RWPE2 (cell line): ENCODE data around the gene SLC35F6.

Experiments
- ATAC-seq: fragments of 200-7000 bp; cut with Tn5 transposase; 3 replicates; pipeline ENCODE4 v1.9.1; 2021; ENCODE audit warnings: low read depth
- DNase-seq: peaks from one replicate; pipeline ENCODE4 v3.0.0-alpha.2; 2020; ENCODE audit warnings: low spot score
- H3K27ac ChIP-seq: fragments of 450-650 bp; 2 replicates; pipeline ENCODE4 v1.5.1; 2017; ENCODE audit warnings: mild to moderate bottlenecking; ENCODE audit not compliant: poor library complexity, severe bottlenecking
- H3K27me3 ChIP-seq: fragments of 250-450 bp; sonication (Bioruptor Pico); 2 replicates; pipeline ENCODE4 v1.5.1; 2021; ENCODE audit warnings: mild to moderate bottlenecking, moderate library complexity; ENCODE audit not compliant: insufficient read depth, poor library complexity, severe bottlenecking
- H3K36me3 ChIP-seq: fragments of 250-450 bp; sonication (Bioruptor Pico); 2 replicates; pipeline ENCODE4 v1.5.1; 2020; ENCODE audit warnings: low read depth, mild to moderate bottlenecking, moderate library complexity
- H3K4me1 ChIP-seq: fragments of 250-450 bp; sonication (Bioruptor Pico); 2 replicates; pipeline ENCODE4 v1.5.1; 2021; ENCODE audit warnings: mild to moderate bottlenecking, moderate library complexity; ENCODE audit not compliant: insufficient read depth, poor library complexity, severe bottlenecking
- H3K4me3 ChIP-seq: fragments of 250-450 bp; sonication (Bioruptor Pico); 2 replicates; pipeline ENCODE4 v1.5.1; 2021; ENCODE audit warnings: mild to moderate bottlenecking, moderate library complexity; ENCODE audit not compliant: severe bottlenecking
- H3K9me3 ChIP-seq: fragments of 250-450 bp; sonication (Bioruptor Pico); 2 replicates; pipeline ENCODE4 v1.5.1; 2021; ENCODE audit warnings: mild to moderate bottlenecking, moderate library complexity; ENCODE audit not compliant: severe bottlenecking
- TF ChIP-seq, protein P1 (sequence below): fragments of 450-650 bp; IDR thresholded peaks from one replicate; pipeline ENCODE4 v1.5.1; 2017; ENCODE audit warnings: mild to moderate bottlenecking, moderate library complexity; ENCODE audit not compliant: poor library complexity, severe bottlenecking

Gene SLC35F6

DNA sequence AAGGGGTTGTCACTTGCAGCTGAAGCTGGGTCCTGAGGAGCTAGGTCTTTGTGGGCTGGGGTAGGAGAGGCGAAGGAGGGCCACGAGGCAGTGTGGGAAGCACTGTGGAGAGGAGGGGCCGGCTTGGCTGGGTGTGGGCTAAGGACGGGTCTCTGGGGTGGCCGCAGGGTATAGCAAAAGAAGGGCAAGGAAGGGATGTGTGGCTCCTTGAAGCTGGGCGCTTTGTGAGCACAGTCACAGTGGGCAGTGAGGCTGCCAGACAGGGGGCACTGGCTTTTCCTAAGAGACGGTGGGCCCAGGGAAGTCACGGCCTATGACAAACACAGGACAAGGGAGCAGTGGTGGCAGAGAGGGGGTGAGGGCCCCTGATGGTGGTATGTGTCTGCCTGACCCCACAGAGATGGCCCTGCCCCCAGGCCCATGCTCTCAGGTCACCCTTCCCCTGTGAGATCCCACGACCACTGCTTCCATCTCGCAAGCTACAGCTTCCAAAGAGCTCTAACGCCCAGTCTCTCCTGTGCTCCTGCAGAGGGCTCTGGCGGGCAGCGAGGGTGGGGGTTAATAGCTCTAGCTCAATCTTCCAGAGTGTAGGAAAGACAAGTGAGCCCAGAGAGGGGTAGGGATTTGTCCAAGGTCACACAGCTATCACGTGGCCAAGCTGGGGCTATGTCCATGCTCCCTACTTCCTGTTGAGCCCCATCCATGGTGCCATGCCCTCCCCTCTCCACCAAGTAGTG, 39.1 kb upstream of the SLC35F6 start:
- ATAC-seq: no peak; the same call in 2 of the 3 replicates
- no peak for DNase-seq
- TF ChIP-seq, protein P1, sequence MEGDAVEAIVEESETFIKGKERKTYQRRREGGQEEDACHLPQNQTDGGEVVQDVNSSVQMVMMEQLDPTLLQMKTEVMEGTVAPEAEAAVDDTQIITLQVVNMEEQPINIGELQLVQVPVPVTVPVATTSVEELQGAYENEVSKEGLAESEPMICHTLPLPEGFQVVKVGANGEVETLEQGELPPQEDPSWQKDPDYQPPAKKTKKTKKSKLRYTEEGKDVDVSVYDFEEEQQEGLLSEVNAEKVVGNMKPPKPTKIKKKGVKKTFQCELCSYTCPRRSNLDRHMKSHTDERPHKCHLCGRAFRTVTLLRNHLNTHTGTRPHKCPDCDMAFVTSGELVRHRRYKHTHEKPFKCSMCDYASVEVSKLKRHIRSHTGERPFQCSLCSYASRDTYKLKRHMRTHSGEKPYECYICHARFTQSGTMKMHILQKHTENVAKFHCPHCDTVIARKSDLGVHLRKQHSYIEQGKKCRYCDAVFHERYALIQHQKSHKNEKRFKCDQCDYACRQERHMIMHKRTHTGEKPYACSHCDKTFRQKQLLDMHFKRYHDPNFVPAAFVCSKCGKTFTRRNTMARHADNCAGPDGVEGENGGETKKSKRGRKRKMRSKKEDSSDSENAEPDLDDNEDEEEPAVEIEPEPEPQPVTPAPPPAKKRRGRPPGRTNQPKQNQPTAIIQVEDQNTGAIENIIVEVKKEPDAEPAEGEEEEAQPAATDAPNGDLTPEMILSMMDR: no peak
- H3K4me1 ChIP-seq: peaks cover 18% of the 10 kb centered on the region
- H3K4me3 ChIP-seq: no peak overlapping the region
- no peaks in the 10 kb centered on the region for H3K36me3 ChIP-seq
- no peaks in the 10 kb centered on the region for H3K27me3 ChIP-seq
- peak overlapping the region; percentile 36 for H3K27ac ChIP-seq
- no peaks in the 10 kb centered on the region for H3K9me3 ChIP-seq

DNA sequence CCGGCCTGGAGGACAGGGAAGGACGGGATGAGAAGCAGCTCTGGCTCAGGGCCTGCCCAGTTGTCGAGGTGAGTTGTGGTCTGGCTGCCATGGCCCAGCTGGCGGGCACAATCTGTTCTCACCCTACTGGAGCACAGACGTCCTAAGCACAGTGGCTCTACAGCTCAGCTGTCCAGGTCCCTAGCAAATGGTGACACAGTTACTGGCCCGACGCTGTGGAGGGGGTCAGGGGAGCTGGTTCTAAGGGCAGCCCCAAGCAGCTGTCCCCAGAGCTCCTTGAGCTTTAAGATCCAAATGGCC, 38.6 kb upstream of the SLC35F6 start:
- H3K36me3 ChIP-seq: no peaks in the 10 kb centered on the region
- no peaks in the 10 kb centered on the region for H3K27me3 ChIP-seq
- no peak for ATAC-seq
- no peak for DNase-seq
- H3K9me3 ChIP-seq: no peaks in the 10 kb centered on the region
- no peak overlapping the region for H3K27ac ChIP-seq
- TF ChIP-seq, protein P1: no peak
- peaks cover 16% of the 10 kb centered on the region for H3K4me1 ChIP-seq
- H3K4me3 ChIP-seq: no peak overlapping the region

DNA sequence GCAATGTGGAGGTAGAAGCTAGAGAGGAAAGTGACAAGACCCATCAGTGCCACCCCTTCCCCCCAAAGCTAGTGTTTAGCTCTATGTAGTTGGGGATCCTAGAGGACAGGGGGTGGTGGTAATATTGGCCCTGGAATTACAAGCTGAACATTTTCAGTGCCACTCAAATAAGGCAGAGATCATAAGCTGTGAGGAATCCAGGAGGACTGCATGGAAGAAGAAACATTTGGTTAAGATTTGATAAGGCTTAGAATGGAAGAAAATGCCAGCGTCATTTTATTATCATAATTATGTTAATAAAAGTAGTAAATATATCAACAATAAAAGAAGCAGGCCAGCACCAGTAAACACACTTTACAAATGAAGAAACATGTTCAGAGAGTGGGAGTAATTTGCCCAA, 37.9 kb upstream of the SLC35F6 start:
- TF ChIP-seq, protein P1: no peak
- ATAC-seq (no peak), DNase-seq (no peak)
- no peaks in the 10 kb centered on the region for H3K9me3 ChIP-seq
- peaks cover 12% of the 10 kb centered on the region for H3K4me1 ChIP-seq
- no peaks in the 10 kb centered on the region for H3K27me3 ChIP-seq
- H3K4me3 ChIP-seq: no peak overlapping the region
- H3K27ac ChIP-seq: no peak overlapping the region
- no peaks in the 10 kb centered on the region for H3K36me3 ChIP-seq

DNA sequence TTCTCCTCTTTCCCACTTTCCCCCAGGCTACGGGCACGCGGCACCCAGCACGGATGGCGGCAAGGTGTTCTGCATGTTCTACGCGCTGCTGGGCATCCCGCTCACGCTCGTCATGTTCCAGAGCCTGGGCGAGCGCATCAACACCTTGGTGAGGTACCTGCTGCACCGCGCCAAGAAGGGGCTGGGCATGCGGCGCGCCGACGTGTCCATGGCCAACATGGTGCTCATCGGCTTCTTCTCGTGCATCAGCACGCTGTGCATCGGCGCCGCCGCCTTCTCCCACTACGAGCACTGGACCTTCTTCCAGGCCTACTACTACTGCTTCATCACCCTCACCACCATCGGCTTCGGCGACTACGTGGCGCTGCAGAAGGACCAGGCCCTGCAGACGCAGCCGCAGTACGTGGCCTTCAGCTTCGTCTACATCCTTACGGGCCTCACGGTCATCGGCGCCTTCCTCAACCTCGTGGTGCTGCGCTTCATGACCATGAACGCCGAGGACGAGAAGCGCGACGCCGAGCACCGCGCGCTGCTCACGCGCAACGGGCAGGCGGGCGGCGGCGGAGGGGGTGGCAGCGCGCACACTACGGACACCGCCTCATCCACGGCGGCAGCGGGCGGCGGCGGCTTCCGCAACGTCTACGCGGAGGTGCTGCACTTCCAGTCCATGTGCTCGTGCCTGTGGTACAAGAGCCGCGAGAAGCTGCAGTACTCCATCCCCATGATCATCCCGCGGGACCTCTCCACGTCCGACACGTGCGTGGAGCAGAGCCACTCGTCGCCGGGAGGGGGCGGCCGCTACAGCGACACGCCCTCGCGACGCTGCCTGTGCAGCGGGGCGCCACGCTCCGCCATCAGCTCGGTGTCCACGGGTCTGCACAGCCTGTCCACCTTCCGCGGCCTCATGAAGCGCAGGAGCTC, 36.2 kb upstream of the SLC35F6 start:
- no peak for DNase-seq
- no peak overlapping the region for H3K4me3 ChIP-seq
- TF ChIP-seq, protein P1: peak; percentile 32
- H3K4me1 ChIP-seq: peaks cover 12% of the 10 kb centered on the region
- H3K36me3 ChIP-seq: no peaks in the 10 kb centered on the region
- no peak for ATAC-seq
- no peak overlapping the region for H3K27ac ChIP-seq
- no peaks in the 10 kb centered on the region for H3K27me3 ChIP-seq
- no peaks in the 10 kb centered on the region for H3K9me3 ChIP-seq

DNA sequence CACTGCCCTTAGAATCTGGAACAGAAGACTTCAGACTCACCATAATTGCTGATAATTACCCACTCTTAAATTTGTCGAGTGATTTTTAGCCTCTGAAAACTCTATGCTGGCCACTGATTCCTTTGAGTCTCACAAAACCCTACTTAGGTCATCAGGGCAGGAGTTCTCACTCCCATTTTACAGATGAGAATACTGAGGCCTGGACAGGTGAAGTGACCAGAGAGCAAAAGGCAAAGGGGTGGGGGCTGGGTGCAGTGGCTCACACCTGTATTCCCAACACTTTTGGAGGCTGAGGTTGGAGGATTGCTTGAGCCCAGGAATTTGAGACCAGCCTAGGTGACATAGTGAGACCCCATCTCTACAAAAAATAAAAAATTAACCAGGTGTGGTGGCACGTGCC, 34.8 kb upstream of the SLC35F6 start:
- Histone ChIP-seq H3K4me3 (no peak overlapping the region), H3K27me3 (no peaks in the 10 kb centered on the region), H3K36me3 (no peaks in the 10 kb centered on the region), H3K9me3 (no peaks in the 10 kb centered on the region), H3K27ac (no peak overlapping the region), H3K4me1 (peaks cover 4% of the 10 kb centered on the region)
- TF ChIP-seq, protein P1: no peak
- ATAC-seq (no peak), DNase-seq (no peak)
